ENCODE data around the gene LY6G6C. TPM values are rescaled to one million over a fixed set of nuclear protein-coding genes. Genes with fewer than 3 reads are reported as not detected.

The LY6G6C gene
- total RNA-seq, 1 donor: 0.54 TPM

DNA sequence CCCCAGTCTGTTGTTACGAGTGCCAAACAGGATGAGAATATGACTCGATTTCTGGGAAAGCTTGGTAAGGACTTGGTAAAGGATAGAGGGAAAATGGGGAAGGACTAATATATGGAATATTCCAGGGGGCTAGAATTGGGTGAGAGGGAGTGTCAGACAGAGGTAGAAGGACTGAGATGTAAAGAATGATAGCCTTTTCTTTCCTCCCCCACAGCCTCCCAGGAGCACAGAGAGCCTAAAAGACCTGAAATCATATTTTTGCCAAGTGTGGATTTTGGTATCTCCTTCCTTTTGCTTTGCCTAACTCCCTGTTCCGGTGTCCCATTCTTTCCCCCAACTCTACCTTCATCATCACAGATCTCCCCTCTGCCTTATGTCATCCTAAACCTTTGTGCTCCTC lies 21.3 kb upstream of the LY6G6C start:
- DNase-seq (ENCODE audit: low read depth in 2 of 3, low spot score in 2 of 3): no peak

DNA sequence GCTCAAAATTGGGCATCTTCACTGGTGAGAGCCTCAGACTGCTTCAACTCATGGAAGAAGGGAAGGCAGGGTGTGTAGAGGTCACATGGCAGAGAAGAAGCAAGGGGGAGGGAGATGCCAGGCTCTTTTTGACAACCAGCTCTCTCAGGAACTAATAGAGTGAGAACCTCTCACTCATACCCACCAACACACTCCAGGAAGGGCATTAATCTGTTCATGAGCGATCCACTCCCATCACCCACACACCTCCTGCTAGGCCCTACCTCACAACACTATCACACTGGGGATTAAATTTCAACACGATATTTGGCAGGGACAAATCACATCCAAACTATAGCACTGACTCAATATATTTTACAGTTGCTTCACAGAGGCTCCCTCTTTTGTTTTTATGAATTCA lies 20.3 kb upstream of the LY6G6C start:
- DNase-seq (ENCODE audit: low read depth in 2 of 3, low spot score in 2 of 3): no peak

DNA sequence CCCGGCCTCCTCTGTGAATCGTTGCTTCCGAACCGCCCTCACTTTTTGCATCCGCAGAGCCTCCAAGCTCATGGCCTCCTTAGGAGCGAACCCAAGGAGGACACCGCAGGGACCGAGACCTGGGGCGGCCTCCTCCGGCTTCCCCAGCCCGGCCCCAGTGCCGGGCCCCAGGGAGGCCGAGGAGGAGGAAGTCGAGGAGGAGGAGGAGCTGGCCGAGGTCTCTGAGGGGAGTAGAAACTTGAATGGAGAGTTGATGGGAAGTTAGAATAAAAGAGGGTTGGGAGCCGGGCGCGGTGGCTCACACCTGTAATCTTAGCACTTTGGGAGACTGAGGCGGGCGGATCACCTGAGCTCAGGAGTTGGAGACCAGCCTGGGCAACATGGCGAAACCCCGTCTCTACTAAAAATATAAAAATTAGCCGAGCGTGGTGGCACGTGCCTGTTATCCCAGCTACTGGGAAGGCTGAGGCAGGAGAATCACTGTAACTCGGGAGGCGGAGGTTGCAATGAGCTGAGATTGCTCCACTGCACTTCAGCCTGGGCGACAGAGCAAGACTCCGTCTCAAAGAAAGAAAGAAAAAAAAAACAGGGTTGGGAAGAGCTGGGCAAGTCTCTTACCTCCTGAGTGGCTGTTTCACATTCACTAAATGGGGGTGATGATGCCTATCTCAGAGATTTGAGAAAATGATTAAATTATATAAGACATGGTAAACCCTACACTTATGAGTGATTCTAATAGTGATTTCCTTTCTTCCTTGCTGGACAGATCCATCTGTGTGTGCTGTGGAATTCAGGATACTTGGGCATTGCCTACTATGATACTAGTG lies 19.1 kb upstream of the LY6G6C start:
- DNase-seq (ENCODE audit: low read depth in 2 of 3, low spot score in 2 of 3): no peak

DNA sequence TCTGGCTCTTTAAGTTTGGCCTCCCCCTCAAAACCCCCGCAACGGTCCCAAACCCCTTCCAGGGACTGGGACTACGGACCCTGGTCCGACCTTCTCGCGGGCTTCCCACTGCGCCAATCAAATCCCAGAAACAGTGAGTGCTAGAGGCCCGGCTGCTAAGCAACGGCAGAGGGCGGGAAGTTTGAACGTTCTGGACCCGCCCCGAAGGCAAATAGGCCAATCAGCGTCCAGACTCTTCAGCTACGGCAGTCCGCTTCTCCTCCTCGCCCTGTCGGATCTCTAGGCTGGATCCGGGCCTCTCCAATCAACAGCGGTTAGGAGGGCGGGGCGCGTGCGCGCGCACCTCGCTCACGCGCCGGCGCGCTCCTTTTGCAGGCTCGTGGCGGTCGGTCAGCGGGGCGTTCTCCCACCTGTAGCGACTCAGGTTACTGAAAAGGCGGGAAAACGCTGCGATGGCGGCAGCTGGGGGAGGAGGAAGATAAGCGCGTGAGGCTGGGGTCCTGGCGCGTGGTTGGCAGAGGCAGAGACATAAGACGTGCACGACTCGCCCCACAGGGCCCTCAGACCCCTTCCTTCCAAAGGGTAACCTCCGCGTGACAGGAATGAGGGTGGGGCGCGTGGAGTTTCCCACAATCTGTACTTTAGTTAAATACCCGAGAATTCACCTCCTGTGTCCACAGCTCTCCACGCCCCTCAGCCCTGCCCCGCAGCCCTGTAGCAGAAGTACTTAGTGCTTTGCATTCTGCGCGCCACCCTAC lies 18.3 kb upstream of the LY6G6C start, which contains the start of gene MSH5:
MSH5 (plus strand) TSS at position 367 of the 758 bp plus-strand sequence. CDS start 462 bp downstream, outside the sequence.
- DNase-seq (ENCODE audit: low read depth in 2 of 3, low spot score in 2 of 3): peak; percentile 83 to 98 (median 95)

DNA sequence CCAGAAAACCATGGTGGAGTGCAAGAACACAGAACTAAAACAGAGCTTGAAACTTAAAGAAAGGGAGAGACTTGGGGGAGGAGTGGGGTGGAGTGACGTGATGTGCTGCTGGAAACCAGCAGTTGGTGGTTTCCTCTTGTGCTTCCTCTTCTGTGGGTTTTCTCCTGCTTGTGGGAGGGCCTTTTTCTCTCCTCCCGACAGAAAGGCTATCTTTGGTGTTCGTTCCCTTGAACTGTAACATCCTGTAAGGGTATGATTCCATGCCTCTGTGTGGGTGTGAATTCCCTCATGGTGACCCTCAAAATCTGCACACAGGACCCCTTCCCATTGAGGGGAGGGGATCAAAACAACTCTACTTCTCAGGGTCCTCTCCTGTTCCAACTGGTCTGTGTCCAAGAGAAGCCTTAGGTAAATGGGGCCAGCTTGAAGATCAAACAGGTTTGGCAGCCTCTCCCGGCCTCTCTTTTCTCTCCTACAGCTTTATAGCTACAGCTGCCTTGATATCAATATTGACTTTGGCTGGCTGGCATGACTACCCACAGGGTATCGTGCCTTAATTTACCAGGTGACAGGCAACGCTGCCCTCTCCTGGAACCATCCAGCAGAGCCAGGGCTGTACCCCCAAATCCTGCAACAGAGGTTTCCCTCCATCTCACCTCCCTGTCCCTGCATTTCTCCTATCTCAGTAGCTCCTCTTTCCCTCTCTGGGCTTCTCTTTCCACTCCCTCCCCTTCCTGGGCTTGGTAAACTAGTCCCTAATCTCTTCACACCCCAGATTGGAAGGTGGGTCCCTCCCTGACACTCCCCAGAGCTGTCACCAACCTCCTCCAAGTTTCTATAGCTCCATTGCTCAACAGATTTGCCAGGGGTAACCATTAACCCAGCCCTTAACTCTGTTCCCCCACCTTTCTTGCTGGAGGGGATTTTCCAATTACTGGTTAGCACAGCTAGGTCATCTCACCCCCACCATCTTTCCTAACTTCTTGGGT lies 16.7 kb upstream of the LY6G6C start:
- peak; percentile 51 to 96 (median 92) for DNase-seq (ENCODE audit: low read depth in 2 of 3, low spot score in 2 of 3)

DNA sequence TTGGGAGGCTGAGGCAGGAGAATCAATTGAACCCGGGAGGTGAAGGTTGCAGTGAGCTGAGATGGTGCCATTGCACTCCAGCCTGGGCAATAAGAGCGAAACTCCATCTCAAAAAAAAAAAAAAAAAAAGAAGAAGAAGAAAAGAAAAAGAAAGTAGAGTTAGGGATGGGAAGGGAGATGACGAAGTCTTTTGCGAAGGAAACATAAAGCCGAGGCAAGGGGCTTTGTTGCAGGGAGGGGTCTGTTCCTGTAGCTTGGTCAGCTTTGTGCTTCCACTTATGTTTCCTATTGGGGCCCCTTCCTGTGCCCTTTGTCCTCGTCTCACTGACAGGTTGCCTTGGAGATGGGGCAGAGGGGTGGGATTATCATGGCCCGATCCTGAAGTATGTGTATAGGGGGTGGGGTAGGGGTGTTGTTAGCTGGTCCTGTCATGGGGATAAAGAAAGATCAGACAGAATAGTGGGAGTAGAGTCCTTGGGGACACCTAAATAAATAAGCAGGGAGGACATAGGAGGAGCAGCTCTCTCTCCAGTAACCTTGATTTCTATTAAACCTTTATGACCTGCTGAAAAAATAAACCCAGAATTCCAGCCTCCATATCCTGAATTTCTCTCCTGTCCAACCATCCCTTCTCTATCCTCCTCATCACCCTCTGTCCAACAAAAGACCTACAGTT lies 15.9 kb upstream of the LY6G6C start:
- peak in 2 of 3 donors; percentile 68 to 93 for DNase-seq (ENCODE audit: low read depth in 2 of 3, low spot score in 2 of 3)

DNA sequence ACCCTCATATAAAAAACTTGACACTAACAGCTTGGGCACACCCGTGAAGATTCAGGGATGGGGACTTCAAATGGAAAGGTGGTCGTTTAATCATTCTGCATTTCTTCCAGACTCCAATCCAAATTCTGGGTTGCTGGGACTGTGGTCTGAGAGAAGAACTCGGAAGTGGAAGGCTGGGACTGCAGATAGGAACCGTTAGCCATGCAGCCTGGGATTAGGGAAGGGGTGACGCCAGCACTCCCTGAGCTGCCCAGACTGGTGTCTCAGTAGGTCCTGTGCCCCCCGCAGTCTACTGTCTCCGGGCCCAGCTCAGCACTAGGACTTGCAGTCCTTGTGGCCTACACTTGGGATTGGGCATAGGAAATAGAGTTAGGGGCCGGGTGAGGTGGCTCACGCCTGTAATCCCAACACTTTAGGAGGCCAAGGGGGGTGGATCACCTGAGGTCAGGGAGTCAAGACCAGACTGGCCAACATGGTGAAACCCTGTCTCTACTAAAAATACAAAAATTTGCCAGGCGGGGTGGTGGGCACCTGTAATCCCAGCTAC lies 15.3 kb upstream of the LY6G6C start:
- DNase-seq (ENCODE audit: low read depth in 2 of 3, low spot score in 2 of 3): no peak

DNA sequence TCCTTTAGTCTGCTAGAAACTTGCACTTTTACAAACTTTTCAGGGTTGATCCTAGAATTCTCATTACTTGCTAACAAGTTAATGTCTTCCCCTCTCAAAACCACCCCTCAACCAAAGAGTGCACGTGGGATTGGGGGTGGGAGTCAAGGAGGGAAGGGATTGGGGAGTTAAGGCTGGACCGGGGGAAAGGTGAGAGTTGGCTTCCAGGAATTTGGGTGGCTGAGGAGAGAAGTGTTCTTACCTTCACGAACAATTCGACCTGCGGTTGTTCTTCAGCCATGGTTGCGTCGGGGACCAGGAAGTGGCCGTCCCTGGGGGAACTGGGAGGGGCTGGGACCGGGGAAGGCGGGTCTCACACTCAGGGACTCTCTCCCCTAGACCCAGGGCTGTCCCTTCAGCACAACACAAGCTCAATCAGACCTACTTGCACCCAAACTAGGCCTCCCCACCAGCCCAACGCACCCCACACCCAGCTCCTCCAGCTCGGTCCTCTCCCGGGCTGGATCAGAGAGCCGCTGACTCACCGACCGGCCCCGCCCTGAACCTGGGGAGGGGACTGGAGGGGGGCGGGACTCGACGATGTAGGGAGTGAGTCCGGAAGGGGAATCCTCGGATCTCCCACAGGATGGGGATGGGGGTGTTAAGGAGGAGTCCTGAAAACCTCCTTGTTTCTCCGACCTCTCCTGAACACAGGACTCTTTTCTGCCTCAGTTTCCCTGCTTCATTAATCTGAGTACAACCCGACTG lies 14.6 kb upstream of the LY6G6C start, which contains the start of gene CLIC1:
CLIC1 (minus strand) TSS at position 510 of the 747 bp plus-strand sequence; CDS start at position 280, 230 bp downstream.
- peak; percentile 34 to 89 (median 76) for DNase-seq (ENCODE audit: low read depth in 2 of 3, low spot score in 2 of 3)

DNA sequence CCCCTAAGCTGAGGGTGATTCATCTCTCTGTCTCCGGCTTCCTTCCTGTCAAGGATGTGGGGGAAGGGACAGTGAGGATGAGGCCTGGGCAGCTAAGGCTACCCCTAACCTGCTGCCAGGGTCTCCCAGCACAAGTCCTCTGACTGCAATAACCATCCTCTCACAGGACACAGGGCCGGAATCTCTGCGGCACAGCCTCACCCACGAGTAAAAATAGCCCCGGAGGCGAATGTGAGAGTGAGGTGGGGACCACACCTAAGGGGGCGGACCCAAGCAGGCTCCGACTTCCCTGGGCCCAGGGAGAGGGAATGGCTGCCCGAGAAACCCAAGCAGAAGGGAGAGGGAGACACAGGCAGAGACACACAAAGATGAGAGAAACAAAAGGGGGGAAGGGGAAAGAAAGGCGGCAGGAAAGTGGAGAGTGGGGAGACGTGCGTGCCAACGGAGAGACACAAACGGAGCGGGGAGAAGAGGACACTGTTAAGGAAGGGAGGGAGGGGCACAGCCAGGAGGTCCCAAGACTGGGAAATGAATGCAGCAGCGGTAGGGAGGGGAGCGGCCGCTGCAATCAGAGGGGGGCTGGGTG lies 13.4 kb upstream of the LY6G6C start:
- peak in 2 of 3 donors; percentile 84 to 91 for DNase-seq (ENCODE audit: low read depth in 2 of 3, low spot score in 2 of 3)

DNA sequence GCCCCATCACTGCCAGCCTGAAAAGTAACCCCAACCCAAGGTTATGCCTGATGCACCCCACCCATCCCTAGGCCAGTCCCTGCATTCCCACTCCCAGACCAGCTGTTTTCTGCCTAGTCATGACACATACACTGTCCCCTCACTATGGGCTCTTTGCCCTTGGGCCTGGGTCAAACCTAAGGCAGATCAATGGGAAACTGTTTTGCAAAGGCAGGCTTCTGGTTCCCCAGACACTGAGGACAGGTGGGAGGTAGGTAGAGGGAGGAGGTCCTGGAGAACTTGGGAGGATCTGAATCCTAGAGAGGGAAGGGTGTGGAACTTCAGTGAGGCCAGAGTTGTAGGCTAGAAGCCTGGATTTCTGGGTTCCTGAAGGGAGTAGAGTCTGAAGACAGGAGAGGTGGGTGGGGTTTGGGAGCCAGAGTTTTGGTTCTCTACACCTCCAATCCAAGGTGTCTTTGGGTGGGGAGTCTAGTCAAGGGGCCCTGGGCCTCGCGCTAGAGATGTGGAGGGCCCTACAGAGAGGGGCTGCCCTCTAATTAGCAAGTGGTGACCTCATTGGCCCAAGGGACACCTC lies 12.8 kb upstream of the LY6G6C start:
- no peak for DNase-seq (ENCODE audit: low read depth in 2 of 3, low spot score in 2 of 3)

DNA sequence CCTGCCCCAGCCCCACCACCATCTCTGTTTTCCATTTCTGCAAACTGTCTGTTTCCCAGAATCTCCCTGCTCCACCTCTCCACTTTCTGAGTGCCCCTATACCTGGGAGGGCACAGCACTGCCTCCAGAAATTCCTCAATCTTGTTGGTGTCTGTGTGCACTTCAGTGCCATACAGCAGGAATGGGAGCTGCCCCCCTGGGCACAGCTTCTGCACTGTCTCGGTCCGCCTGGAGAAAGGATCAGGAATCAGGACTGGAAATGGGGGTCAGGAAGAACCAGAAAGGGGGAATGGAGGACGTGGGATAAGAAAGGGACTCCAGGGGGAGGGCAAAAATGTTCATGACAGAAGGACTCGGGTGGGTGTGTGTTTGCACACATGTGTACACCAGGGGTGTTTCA lies 12.2 kb upstream of the LY6G6C start:
- DNase-seq (ENCODE audit: low read depth in 2 of 3, low spot score in 2 of 3): no peak

DNA sequence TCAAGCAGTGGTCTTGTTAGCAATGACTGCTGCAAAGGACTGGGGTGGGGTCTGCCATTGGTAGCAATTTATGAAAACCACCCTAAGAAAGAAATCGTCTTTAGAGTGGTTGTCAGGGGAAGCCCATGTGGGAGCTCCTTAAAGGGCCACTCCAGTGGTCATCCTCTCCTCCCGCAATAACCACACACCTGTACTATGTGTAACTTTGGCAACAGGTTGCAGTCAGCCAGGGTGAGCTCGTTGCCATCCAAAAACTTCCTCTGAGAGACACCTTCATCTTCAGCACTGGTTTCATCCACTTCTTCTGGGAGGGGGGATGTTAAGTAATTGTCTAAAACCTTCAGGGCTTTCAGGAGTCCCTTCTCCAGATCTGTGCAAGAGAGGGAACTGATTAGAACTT lies 10.5 kb upstream of the LY6G6C start:
- no peak for DNase-seq (ENCODE audit: low read depth in 2 of 3, low spot score in 2 of 3)

DNA sequence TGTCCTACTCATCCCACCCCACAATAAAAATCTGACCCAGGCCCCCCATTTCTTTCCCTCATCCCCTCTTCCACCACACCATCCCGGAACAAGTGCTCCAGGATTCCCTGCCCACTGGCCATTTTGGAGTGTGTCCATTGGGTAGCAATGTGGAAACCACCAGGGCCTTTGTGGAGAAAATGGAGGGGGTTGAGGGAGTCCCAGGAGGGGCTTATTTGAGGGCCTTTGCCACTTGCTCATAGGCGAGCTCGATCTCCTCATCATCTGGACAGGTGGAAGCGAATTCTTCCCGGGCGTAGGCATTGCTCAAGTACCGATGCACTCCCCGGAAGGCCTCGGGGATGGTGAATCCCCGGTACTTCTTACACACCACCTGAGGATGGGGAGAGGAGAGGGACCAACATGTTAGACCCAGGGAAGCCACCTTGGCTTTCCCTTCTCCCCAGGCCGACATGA lies 9.1 kb upstream of the LY6G6C start:
- DNase-seq (ENCODE audit: low read depth in 2 of 3, low spot score in 2 of 3): peak in 1 of 3 donors; percentile 8

DNA sequence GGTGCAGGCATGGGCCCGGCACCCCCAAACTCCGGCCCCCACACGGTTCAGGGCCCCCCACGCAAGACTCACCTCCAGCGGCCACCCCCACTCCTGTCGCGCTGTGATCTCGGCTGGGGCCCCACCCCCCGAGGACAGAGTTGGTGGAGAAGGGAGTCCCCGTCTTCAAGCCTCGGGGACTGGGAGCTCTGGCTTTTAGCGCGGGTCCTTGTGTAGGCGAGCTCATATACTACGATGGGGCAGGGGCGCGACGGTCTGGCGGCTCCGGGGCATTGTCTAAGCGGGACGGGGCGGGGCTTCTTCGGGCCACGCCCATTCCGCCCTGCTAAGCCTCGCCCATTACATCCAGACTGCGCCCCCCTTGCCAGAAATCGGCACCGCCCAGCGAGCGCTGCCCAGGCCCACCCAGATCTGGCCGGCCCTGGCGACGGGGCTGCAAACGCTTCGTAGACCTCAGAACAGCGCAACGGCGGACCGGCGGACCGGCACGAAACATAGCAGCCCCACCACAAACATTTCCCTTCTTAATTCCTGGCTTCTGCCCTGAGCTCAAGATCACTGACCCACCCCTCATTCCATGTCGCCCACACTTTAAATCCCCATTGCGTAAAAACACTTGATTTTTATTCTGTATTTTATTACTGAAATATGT lies 8.6 kb upstream of the LY6G6C start:
- DNase-seq (ENCODE audit: low read depth in 2 of 3, low spot score in 2 of 3): peak; percentile 47 to 96 (median 92)

DNA sequence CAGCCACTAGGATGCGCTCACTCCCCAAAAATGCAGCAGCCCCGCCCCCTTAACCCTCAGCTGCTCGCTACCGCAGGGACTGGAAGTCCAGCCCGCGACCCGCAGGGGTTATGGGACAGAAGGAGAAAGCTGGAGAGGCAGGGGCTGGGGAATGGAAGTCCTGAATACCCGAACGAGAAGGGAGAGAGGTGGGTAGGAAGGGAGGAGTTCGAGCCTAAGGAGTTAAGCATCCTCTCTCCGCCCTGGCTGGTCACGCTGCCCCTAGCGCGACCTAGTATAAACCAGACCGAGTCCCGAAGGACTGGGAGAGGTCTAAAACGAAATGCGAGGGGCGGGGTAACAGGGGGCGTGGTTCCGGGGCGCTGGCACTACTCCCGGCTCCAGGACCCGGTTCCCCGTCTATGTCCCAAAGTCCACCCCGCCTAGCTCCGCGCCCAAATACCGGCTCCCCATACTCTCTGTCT lies 8.0 kb upstream of the LY6G6C start:
- peak; percentile 61 to 92 (median 87) for DNase-seq (ENCODE audit: low read depth in 2 of 3, low spot score in 2 of 3)

DNA sequence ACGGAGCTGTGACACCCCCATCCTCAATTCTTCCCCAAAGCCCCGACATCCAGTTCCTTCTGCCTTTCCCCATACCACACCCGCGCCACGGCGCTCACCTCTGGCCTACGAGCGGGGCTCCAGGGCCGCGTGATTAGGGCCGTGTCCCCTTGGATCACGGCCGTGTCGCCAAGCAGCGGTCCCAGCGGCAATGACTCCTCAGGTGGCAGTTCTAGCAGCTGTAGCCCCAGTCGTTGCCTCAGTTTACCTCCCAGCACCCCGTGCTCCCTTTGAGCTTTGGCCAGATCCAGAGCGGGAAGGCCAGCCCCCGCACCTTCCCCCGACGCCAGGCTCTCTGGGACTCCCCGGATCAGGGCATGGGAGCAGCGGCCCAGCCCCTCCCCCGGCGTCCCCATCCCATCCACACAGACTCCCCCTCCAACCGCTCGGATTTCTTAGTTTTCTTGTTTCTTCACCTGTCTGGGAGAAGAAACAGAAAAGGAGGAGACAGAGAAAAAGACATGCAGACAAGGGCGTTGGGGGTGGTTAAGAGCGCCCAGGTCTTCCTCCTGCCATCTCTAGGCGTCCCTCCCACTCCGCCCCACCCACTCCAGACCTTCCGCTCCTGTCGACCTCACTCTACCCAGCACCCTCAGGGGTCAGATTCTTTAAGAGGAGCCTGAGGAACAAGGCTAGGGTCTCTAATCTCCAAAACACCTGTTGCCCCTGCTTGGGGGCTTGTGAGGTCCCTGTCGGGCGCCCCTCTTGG lies 7.4 kb upstream of the LY6G6C start, which contains the start of gene DDAH2:
DDAH2 (minus strand) TSS at position 533 of the 748 bp plus-strand sequence; CDS start at position 395, 138 bp downstream.
- no peak for DNase-seq (ENCODE audit: low read depth in 2 of 3, low spot score in 2 of 3)

Data from hematopoietic multipotent progenitor cell (in vitro differentiated cells).